C4-2B (cell line): Measurements from ENCODE around the gene SHC3.

Experiments
- ZFX ChIP-seq: fragments of 450-650 bp; IDR thresholded peaks from 2 replicates; pipeline ENCODE4 v1.6.1; 2017
- TF ChIP-seq, protein P1 (sequence below): fragments of 450-650 bp; conservative IDR thresholded peaks from 2 replicates; pipeline ENCODE4 v1.5.1; 2017; ENCODE audit warnings: mild to moderate bottlenecking

DNA sequence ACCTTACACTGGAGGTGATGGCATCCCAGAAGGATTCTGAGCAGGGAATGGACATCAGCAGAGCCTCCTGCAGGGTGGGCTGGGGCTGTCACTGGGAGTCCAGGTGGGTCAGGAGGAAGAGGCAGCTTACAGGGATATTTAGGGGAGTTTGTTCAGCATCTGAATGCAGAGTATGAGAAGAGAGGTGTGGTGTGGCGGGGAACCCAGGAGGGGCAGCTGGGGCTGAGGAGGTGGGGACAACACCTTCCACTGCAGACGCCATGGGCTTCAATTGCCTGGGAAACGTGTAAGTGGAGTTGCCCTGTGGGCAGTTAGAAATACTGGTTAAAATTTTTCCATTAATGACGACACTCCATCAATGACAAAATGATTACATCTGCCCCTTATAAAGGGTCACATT lies 153.9 kb downstream of the SHC3 start:
- TF ChIP-seq, protein P1, sequence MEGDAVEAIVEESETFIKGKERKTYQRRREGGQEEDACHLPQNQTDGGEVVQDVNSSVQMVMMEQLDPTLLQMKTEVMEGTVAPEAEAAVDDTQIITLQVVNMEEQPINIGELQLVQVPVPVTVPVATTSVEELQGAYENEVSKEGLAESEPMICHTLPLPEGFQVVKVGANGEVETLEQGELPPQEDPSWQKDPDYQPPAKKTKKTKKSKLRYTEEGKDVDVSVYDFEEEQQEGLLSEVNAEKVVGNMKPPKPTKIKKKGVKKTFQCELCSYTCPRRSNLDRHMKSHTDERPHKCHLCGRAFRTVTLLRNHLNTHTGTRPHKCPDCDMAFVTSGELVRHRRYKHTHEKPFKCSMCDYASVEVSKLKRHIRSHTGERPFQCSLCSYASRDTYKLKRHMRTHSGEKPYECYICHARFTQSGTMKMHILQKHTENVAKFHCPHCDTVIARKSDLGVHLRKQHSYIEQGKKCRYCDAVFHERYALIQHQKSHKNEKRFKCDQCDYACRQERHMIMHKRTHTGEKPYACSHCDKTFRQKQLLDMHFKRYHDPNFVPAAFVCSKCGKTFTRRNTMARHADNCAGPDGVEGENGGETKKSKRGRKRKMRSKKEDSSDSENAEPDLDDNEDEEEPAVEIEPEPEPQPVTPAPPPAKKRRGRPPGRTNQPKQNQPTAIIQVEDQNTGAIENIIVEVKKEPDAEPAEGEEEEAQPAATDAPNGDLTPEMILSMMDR = no peak
- TF ChIP-seq ZFX = no peak
